AG04450 (cell line): Measurements from ENCODE around the gene NTM. TPM values are rescaled to one million over a fixed set of nuclear protein-coding genes. Genes with fewer than 3 reads are reported as not detected.

Experiments
- CTCF ChIA-PET: fragments of 300-600, 350-600 bp; formaldehyde crosslinking; extraction: SDS; loops from one replicate; lab custom pipeline; 2022; ENCODE audit warnings: antibody characterized with exemption, inconsistent platforms; lab: Charles Lee
- POLR2A ChIA-PET: fragments of 350-600 bp; formaldehyde crosslinking; extraction: SDS; loops from one replicate; lab custom pipeline; 2021; ENCODE audit warnings: antibody characterized with exemption, inconsistent platforms; lab: Yijun Ruan, JAX
- DNase-seq: peaks from one replicate; pipeline ENCODE4 v3.0.0-alpha.2; 2011; ENCODE audit warnings: low read depth, low spot score
- H3K27ac ChIP-seq: one replicate; pipeline ENCODE4 v1.5.1; 2012; ENCODE audit warnings: low read depth, low read length, control low read depth
- H3K27me3 ChIP-seq: one replicate; pipeline ENCODE4 v1.6.0; 2012; ENCODE audit warnings: low read length; ENCODE audit not compliant: control insufficient read depth, insufficient read depth
- H3K4me3 ChIP-seq: 2 replicates; pipeline ENCODE4 v1.5.1; 2011; ENCODE audit warnings: mild to moderate bottlenecking, low read depth, low read length, control low read depth
- H3K9me3 ChIP-seq: 2 replicates; pipeline ENCODE4 v1.5.1; 2012; ENCODE audit warnings: low read length; ENCODE audit not compliant: control insufficient read depth, insufficient read depth
- CTCF ChIP-seq: IDR thresholded peaks from 2 replicates; pipeline ENCODE4 v1.5.1; 2011; ENCODE audit warnings: low read depth, low read length, control low read depth, inconsistent platforms
- polyA plus RNA-seq: library from polyadenylated mRNA; depleted of rRNA; stranded (reverse); fragments of >200 nt; gene quantifications from 2 replicates; pipeline ENCODE4 v1.2.3, GENCODE V29; 2011

NTM gene
- polyA plus RNA-seq, 1 experiment: 26.9 TPM

- POLR2A ChIA-PET: no interaction called here
- H3K27ac ChIP-seq: no peak overlapping the region
- CTCF ChIA-PET: no interaction called here
- DNase-seq: no peak
- no peaks in the 10 kb centered on the region for H3K9me3 ChIP-seq
- H3K4me3 ChIP-seq: no peak overlapping the region
- no peaks in the 10 kb centered on the region for H3K27me3 ChIP-seq
- TF ChIP-seq CTCF: no peak
These were observed 878.8 kb downstream of the NTM start for GRCh38 chr11:132249256-132249655.

- CTCF ChIA-PET: interaction anchor here (0.9 to 1.3 kb wide), 2 partner anchors 61 to 556 kb away, joined by 3 read pairs; no protein-coding TSS in a partner anchor
- no peak for TF ChIP-seq CTCF
- no peaks in the 10 kb centered on the region for H3K27me3 ChIP-seq
- H3K27ac ChIP-seq: no peak overlapping the region
- DNase-seq: no peak
- H3K9me3 ChIP-seq: no peaks in the 10 kb centered on the region
- no peak overlapping the region for H3K4me3 ChIP-seq
- POLR2A ChIA-PET: interaction anchor here (0.6 kb wide), 1 partner anchor 27 kb away, joined by 3 read pairs; no protein-coding TSS in a partner anchor
These were observed 880.6 kb downstream of the NTM start for GRCh38 chr11:132251061-132251460.

DNA sequence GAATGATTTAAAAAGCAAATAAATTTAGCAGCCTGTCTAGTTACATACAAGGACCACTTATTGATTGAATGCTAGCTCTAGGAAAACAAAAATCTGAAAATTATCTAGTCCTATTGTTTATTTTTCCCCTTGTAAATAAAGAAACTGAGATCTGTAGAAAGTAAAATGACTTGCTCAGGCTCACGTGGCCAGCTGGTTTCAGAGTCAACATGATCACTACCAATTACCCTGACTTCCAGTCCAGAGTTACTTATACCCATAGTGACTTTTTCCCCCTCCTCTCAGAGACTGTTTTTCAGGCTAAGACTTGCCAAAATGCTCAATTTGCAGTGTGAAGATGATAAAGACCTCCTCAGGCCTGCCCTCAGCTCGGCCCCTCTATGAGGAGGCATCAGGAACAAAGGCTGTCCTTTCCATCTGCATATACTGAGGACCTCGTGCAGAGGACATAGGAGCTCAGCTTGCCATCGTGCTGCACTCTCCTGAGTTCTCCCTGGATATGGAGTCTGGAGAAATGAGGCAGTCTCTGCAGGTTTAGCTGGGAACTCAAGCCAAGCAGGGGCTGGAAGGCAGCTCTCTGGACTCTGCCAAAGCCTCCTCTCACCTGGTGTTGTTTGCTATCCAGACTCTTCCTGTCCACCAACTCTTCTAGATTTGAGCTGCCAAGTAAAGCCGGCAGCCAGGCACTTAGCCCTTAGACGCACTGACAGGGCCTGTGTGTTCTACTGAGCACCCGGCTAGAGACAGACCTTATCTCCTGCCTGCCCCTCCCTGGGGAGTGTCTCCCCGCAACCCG lies 883.3 kb downstream of the NTM start:
- no peak overlapping the region for H3K27ac ChIP-seq
- CTCF ChIA-PET: no interaction called here
- no peak for DNase-seq
- no peak for TF ChIP-seq CTCF
- H3K27me3 ChIP-seq: no peaks in the 10 kb centered on the region
- H3K9me3 ChIP-seq: no peaks in the 10 kb centered on the region
- H3K4me3 ChIP-seq: no peak overlapping the region
- POLR2A ChIA-PET: no interaction called here

GRCh38 chr11:132254906-132255305 lies 884.5 kb downstream of the NTM start:
- POLR2A ChIA-PET: no interaction called here
- TF ChIP-seq CTCF: no peak

DNA sequence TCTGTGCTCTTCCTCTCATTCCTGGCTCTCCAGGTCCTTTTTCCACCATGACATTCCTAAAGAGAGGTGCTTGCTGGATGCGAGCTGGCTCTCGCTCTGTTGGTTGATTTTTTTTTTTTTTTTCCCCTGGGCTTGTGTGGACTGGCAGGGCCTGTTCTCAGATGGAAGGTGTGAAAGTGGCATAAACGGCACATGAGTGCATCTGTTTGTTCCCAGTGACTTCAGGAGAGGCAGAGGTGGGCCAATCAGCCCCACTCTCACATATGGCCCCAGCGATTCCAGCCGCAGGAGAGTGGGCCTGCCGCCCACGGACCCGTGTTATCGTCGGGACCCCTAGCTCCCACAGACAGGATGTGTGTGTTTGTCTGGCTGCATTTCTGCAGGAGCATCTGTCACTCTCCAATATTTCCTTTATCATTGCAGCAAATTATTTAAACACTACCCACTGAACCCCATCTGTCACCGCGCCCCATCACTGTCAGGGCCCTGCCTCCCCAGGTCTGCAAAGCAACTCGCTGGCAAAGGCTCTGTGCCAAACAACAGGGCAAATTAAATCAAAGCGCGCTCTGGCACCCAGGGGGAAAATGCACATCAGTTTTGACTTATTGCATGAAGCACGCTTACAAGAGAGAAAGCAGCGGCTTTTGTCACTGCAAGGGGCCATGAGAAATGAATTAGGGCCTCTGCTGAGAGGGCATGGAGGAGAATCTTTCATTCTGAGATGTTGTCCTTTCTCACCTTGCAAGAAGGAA lies 886.3 kb downstream of the NTM start:
- no peak for DNase-seq

More at GRCh38 chr11:132254906-132255305, 884.5 kb downstream of the NTM start:
- CTCF ChIA-PET: interaction anchor here (0.6 kb wide), 1 partner anchor 344 kb away, joined by 6 read pairs; no protein-coding TSS in a partner anchor
- H3K27ac ChIP-seq: no peak overlapping the region
- DNase-seq: no peak
- no peaks in the 10 kb centered on the region for H3K9me3 ChIP-seq
- no peaks in the 10 kb centered on the region for H3K27me3 ChIP-seq
- no peak overlapping the region for H3K4me3 ChIP-seq

More for the DNA sequence above, 886.3 kb downstream of the NTM start:
- ChIA-PET CTCF (no interaction called here), POLR2A (no interaction called here)
- TF ChIP-seq CTCF: no peak
- Histone ChIP-seq H3K27me3 (no peaks in the 10 kb centered on the region), H3K27ac (no peak overlapping the region), H3K4me3 (no peak overlapping the region), H3K9me3 (no peaks in the 10 kb centered on the region)
